ENCODE measurements around the gene RPP21. TPM values are rescaled to one million over a fixed set of nuclear protein-coding genes. Genes with fewer than 3 reads are reported as not detected.

RPP21 gene
- total and polyA plus RNA-seq, 2 of the 8 experiments (the other 6 are each of a cell fraction or from before 2014, with no cell fraction given), result 63.0 to 219 TPM

GRCh38 chr6:30345852-30346251, 896 bp downstream of the RPP21 start:
- Histone ChIP-seq H4K20me1 (replicated peaks in 1 of 2; ENCODE audit: control insufficient read depth in 1 of 2, insufficient read depth in 2 of 2, low read length in 2 of 2) (peaks cover 2 to 3% of the 10 kb centered on the region in 2 experiments), H2BK15ac (ENCODE audit: low read length) (no peak overlapping the region), H3K23me2 (ENCODE audit: low read depth, low read length) (no peaks in the 10 kb centered on the region), H3K23ac (ENCODE audit: insufficient read length) (no peak overlapping the region), H4K8ac (ENCODE audit: extremely low read depth, insufficient read depth, low read length) (no peak overlapping the region), H2BK5ac (ENCODE audit: low read depth, low read length) (no peak overlapping the region), H3K4ac (replicated peaks; ENCODE audit: insufficient read length, low read depth, low read length) (no peak overlapping the region), H2BK12ac (ENCODE audit: low read depth, low read length) (no peak overlapping the region), H3K36me3 (ENCODE audit: control insufficient read depth in 2 of 4, insufficient read depth in 4 of 4, low read length in 3 of 4) (peaks cover 0 to 19% (median 8%) of the 10 kb centered on the region in 4 experiments; a peak in 4 of 8 replicates), H3K27ac (ENCODE audit: low read depth, low read length) (no peak overlapping the region), H2AFZ (ENCODE audit: low read length) (no peak overlapping the region), H3K18ac (ENCODE audit: extremely low read depth, low read length) (no peak overlapping the region), H3K4me2 (ENCODE audit: insufficient read depth in 1 of 2, low read depth in 2 of 2, low read length in 2 of 2) (peak overlapping the region; percentile 34 to 66), H3K56ac (replicated peaks; ENCODE audit: insufficient read length, low read depth, low read length) (no peak overlapping the region), H3K79me2 (ENCODE audit: control insufficient read depth in 1 of 2, insufficient read depth in 2 of 2, low read length in 2 of 2) (peaks cover 0 to 7% of the 10 kb centered on the region in 2 experiments; a peak in 2 of 4 replicates), H3K14ac (ENCODE audit: insufficient read length) (no peak overlapping the region), H3K4me3 (ENCODE audit: extremely low read depth in 1 of 4, insufficient read depth in 2 of 4, low read depth in 3 of 4, low read length in 4 of 4) (peak overlapping the region; percentile 79 to 92 (median 84); a peak in 7 of 8 replicates), H3K9ac (replicated peaks in 1 of 4; ENCODE audit: extremely low read depth in 1 of 4, low read depth in 3 of 4, low read length in 3 of 4) (peak overlapping the region in 1 of 4 experiments; percentile 1; a peak in 2 of 7 replicates), H2BK20ac (ENCODE audit: low read length) (no peak overlapping the region), H2AK5ac (ENCODE audit: low read depth, low read length) (no peak overlapping the region), H3K9me3 (ENCODE audit: insufficient read depth in 2 of 2, low read depth in 1 of 2, low read length in 1 of 2) (no peaks in the 10 kb centered on the region), H2BK120ac (replicated peaks; ENCODE audit: low read depth, low read length) (no peak overlapping the region), H3K79me1 (ENCODE audit: low read depth, low read length) (no peaks in the 10 kb centered on the region), H4K5ac (ENCODE audit: insufficient read length, low read depth, low read length) (no peak overlapping the region), H3K4me1 (replicated peaks in 1 of 4; ENCODE audit: control insufficient read depth in 3 of 4, insufficient read depth in 4 of 4, low read length in 3 of 4) (peaks cover 0 to 7% (median 0%) of the 10 kb centered on the region in 4 experiments; a peak in 1 of 7 replicates), H4K91ac (replicated peaks; ENCODE audit: insufficient read length, low read length) (no peak overlapping the region), H3K27me3 (replicated peaks in 1 of 4; ENCODE audit: control insufficient read depth in 3 of 4, extremely low read depth in 1 of 4, insufficient read depth in 3 of 4, low read length in 3 of 4) (no peaks in the 10 kb centered on the region)
- DNase-seq (ENCODE audit: low read depth in 1 of 2, low spot score in 2 of 2) (no peak), FAIRE-seq (no peak)
- POLR2A ChIA-PET (ENCODE audit: partially characterized antibody), result no interaction called here
- CTCF ChIA-PET (ENCODE audit: partially characterized antibody), result interaction anchor here (0.8 kb wide), 1 partner anchor 127 kb away, joined by 3 read pairs; no protein-coding TSS in a partner anchor
- 75% methylated on average over 4 of the region's 4 CpGs; no CpG with 5 or more reads in 1 of the 2 experiments for WGBS, 2 experiments (ENCODE audit: extremely low coverage in 1 of 2, insufficient coverage in 1 of 2, insufficient read length in 1 of 2, insufficient replicate concordance in 2 of 2, low coverage in 1 of 2, low lambda C conversion rate in 2 of 2, missing lambda C conversion rate in 1 of 2)
- TF ChIP-seq ZNF274 (IDR thresholded peaks at IDR 0.05; ENCODE audit: borderline replicate concordance, extremely low read depth, low read length), result no peak
- TF ChIP-seq CHD1 (IDR thresholded peaks at IDR 0.05; ENCODE audit: low read depth, low read length), result no peak
- no peak for TF ChIP-seq PHF8 (conservative IDR thresholded peaks at IDR 0.05; ENCODE audit: low read depth, low read length)
- no peak for TF ChIP-seq CBX8 (IDR thresholded peaks at IDR 0.05; ENCODE audit: borderline replicate concordance, low read depth, low read length)

All from H1 (cell line).